Common myeloid progenitor, CD34-positive (primary cell): ENCODE data around the gene LTBP3.
A peak's percentile ranks its signal among the peaks of the same experiment; 100 is the strongest.
"Not testable (repeated sequence)": the region's sequence is repeated elsewhere in the genome, so short reads cannot be mapped to it uniquely, and the experiment has no call there.

Experiments
- CTCF ChIA-PET: fragments of 350-600 bp; sonication (Branson Sonifier 250); formaldehyde crosslinking; loops from one replicate; lab custom pipeline; 2021; ENCODE audit warnings: antibody characterized with exemption; lab: Charles Lee
- POLR2A ChIA-PET: fragments of 350-600 bp; sonication (Branson Sonifier 250); formaldehyde crosslinking; loops from one replicate; lab custom pipeline; 2021; ENCODE audit warnings: antibody characterized with exemption; lab: Charles Lee
- DNase-seq, 3 donors: peaks; one replicate each; pipeline versions ENCODE4 v3.0.0 to v3.0.0-alpha.2; 2013
- H3K27ac ChIP-seq, 2 experiments: 1 replicate in 1 of 2; 2 replicates in 1 of 2; pipeline ENCODE4 v1.7.0; 2013; ENCODE audit warnings: inconsistent platforms in 2 of 2, low read length in 2 of 2, mild to moderate bottlenecking in 2 of 2, low read depth in 1 of 2, moderate library complexity in 1 of 2; ENCODE audit not compliant: severe bottlenecking in 2 of 2, insufficient read depth in 1 of 2, poor library complexity in 1 of 2
- H3K27me3 ChIP-seq, 5 experiments: replicated peaks in 2 of 5; 1 replicate in 3 of 5; 2 replicates in 2 of 5; pipeline versions ENCODE4 v1.6.1 to v1.7.0; 2013; ENCODE audit warnings: low read length in 4 of 5, mild to moderate bottlenecking in 2 of 5, moderate library complexity in 2 of 5, inconsistent platforms in 1 of 5; ENCODE audit not compliant: insufficient read depth in 5 of 5, control insufficient read depth in 4 of 5
- H3K36me3 ChIP-seq, 4 experiments: 1 replicate in 2 of 4; 2 replicates in 2 of 4; pipeline versions ENCODE4 v1.6.1 to v1.7.0; 2013; ENCODE audit warnings: low read length in 3 of 4, control low read depth in 1 of 4, mild to moderate bottlenecking in 1 of 4; ENCODE audit not compliant: control insufficient read depth in 4 of 4, insufficient read depth in 4 of 4
- H3K4me1 ChIP-seq, 4 experiments: 1 replicate in 3 of 4; 2 replicates in 1 of 4; pipeline versions ENCODE4 v1.6.1 to v1.7.1; 2013; ENCODE audit warnings: low read length in 3 of 4, mild to moderate bottlenecking in 3 of 4, control low read depth in 1 of 4, inconsistent platforms in 1 of 4, moderate library complexity in 1 of 4; ENCODE audit not compliant: control insufficient read depth in 4 of 4, insufficient read depth in 4 of 4; ENCODE audit errors: control extremely low read depth in 1 of 4
- H3K4me3 ChIP-seq, 7 experiments: 1 replicate in 4 of 7; 2 replicates in 3 of 7; pipeline versions ENCODE4 v1.5.1 to v1.7.0; 2013; ENCODE audit warnings: mild to moderate bottlenecking in 7 of 7, low read length in 6 of 7, moderate library complexity in 6 of 7, inconsistent platforms in 2 of 7, low read depth in 2 of 7, control low read depth in 1 of 7; ENCODE audit not compliant: insufficient read depth in 4 of 7, control insufficient read depth in 1 of 7; ENCODE audit errors: extremely low read depth in 1 of 7
- H3K9me3 ChIP-seq, 5 experiments: 1 replicate in 4 of 5; 2 replicates in 1 of 5; pipeline versions ENCODE4 v1.6.1 to v1.7.1; 2013; ENCODE audit warnings: low read length in 4 of 5, mild to moderate bottlenecking in 2 of 5, inconsistent platforms in 1 of 5, low read depth in 1 of 5, moderate library complexity in 1 of 5; ENCODE audit not compliant: control insufficient read depth in 4 of 5, insufficient read depth in 2 of 5; ENCODE audit errors: control extremely low read depth in 1 of 5
- WGBS: methylation state at CpG from one replicate; pipeline ENCODE4 v1.1.5; 2013; ENCODE audit not compliant: insufficient coverage; 5-methylcytosine and 5-hydroxymethylcytosine counted together

LTBP3 gene

DNA sequence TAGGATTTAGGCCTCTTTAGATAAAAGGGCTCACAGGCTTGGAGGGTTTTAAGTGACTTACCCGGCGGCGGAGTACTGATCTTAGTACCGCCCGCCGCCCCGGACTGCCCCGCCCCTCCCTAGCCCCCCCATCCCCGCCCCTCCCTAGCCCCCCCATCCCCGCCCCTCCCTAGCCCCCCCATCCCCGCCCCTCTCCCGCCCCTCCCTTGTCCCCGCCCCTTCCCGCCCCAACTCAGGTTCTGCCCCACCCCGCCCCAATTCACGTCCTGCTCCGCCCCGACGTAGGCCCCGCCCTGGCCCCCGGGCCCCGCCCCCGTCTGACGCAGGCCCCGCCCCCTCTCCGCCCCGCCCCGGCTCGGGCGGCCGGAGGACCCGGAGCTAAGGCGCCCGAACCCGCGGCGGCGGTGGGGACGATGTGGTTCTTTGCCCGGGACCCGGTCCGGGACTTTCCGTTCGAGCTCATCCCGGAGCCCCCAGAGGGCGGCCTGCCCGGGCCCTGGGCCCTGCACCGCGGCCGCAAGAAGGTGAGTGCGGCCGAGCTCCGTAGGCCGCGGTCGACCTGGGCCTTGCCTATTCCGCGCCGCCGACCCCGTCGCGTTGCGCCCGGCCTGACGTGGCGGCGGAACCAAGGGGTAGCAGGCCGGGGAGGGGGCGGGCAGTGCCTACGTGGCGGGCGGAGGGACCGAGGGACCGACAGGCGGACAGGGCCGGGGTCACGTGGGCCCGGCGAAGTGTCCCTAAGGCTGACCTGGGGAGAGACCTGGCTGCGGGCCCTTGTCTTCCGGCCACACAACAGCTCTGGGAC, 33.2 kb downstream of the LTBP3 start, which contains the start of gene SCYL1:
TSS of gene SCYL1 (plus strand) at position 343 of the 805 bp plus-strand sequence. CDS start at position 414, 71 bp downstream.
- ChIA-PET POLR2A (interaction anchor here (0.6 to 1.4 kb wide), 7 partner anchors 15 to 1253 kb away, joined by 3 to 10 read pairs (median 4); partner anchors contain the start of gene FAM89B), CTCF (interaction anchor here (0.6 to 2.5 kb wide), 5 partner anchors 12 to 485 kb away, joined by 3 to 8 read pairs (median 5); no protein-coding TSS in a partner anchor)
- 0% methylated on average over 52 of the region's 82 CpGs for WGBS
- Histone ChIP-seq H3K4me3 (peak within 1 kb of the TSS; percentile 67 to 85 (median 77)), H3K9me3 (no peaks in the 10 kb centered on the region), H3K4me1 (peaks cover 10 to 44% (median 38%) of the 10 kb centered on the region in 4 experiments), H3K36me3 (peaks cover 2 to 25% (median 11%) of the 10 kb centered on the region in 4 experiments), H3K27ac (peak within 1 kb of the TSS in 1 of 2 experiments; percentile 79), H3K27me3 (no peaks in the 10 kb centered on the region)
- DNase-seq: peak in 2 of 3 donors; percentile 75 to 77

DNA sequence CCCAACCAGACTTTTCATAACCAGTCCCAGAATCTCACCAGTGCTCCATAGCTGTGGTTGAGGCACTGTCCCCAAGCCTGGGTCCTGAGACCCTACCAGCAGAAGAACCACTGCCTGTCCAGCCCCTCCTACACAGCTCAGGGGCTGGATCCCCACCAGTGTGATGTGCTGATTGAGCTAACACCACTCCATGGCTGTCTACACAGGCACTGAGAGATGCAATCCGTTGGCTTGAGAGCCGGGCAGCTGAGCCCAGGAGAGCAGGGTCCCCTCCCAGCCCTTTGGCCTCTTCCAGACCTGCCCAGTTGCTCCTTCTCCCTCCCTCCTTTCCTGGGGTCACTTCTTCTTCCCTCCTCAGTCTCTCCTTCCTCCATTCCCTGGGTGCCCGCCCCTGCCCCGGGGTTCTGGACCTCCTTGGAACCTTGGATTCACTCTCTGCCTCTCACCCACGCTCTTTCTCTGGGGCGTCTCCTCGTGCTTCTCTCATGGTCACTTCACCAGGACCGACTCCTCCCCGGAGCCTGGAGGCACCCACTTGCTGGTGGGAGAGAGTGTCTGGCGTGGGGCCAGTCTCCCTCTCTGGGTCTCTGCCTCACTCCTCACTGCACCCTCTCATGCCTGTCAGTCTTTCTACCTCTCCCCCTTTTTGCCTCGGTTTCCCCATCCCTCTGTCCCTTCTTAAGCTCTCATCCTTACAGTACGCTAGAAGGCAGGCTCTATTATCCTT, 34.0 kb downstream of the LTBP3 start:
- WGBS: 78% methylated on average over 7 of the region's 12 CpGs
- peaks cover 10 to 44% (median 38%) of the 10 kb centered on the region in 4 experiments for H3K4me1 ChIP-seq

DNA sequence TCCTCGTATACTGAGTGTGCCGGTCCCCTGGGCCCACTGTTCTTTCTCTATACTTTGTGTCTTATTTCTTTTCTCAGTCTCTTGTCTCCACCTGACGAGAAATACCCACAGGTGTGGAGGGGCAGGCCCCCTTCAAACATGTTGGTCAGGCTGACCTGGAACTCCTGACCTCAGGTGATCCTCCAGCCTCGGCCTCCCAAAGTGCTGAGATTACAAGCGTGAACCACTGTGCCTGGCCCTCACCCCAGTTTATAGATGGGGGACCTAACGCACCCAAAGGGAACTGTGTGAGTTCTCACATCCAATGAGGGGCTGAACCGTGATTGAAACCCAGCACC, 34.6 kb downstream of the LTBP3 start:
- peaks cover 0 to 17% (median 5%) of the 10 kb centered on the region in 4 experiments for H3K36me3 ChIP-seq
- CTCF ChIA-PET, H3K27me3 ChIP-seq, H3K9me3 ChIP-seq, DNase-seq: not testable (repeated sequence)
- H3K4me1 ChIP-seq: peaks cover 10 to 44% (median 38%) of the 10 kb centered on the region in 4 experiments
- POLR2A ChIA-PET: interaction anchor here (0.6 kb wide), 1 partner anchor 117 kb away, joined by 3 read pairs; no protein-coding TSS in a partner anchor
- H3K27ac ChIP-seq: peak overlapping the region in 1 of 2 experiments; percentile 61
- WGBS: 83% methylated on average over 7 of the region's 7 CpGs
- peak overlapping the region in 6 of 7 experiments; percentile 23 to 54 (median 46) for H3K4me3 ChIP-seq

More for the DNA sequence above, 34.0 kb downstream of the LTBP3 start:
- Histone ChIP-seq H3K27ac (peak overlapping the region in 1 of 2 experiments; percentile 61), H3K27me3 (no peaks in the 10 kb centered on the region), H3K9me3 (no peaks in the 10 kb centered on the region), H3K36me3 (peaks cover 2 to 17% (median 7%) of the 10 kb centered on the region in 4 experiments), H3K4me3 (peak overlapping the region; percentile 8 to 56 (median 54))
- DNase-seq: no peak
- ChIA-PET CTCF (interaction anchor here (0.6 to 2.1 kb wide), 3 partner anchors 15 to 485 kb away, joined by 3 to 5 read pairs (median 5); no protein-coding TSS in a partner anchor), POLR2A (interaction anchor here (0.6 to 1.4 kb wide), 6 partner anchors 17 to 1253 kb away, joined by 3 to 10 read pairs (median 4); partner anchors contain the start of gene FAM89B)

DNA sequence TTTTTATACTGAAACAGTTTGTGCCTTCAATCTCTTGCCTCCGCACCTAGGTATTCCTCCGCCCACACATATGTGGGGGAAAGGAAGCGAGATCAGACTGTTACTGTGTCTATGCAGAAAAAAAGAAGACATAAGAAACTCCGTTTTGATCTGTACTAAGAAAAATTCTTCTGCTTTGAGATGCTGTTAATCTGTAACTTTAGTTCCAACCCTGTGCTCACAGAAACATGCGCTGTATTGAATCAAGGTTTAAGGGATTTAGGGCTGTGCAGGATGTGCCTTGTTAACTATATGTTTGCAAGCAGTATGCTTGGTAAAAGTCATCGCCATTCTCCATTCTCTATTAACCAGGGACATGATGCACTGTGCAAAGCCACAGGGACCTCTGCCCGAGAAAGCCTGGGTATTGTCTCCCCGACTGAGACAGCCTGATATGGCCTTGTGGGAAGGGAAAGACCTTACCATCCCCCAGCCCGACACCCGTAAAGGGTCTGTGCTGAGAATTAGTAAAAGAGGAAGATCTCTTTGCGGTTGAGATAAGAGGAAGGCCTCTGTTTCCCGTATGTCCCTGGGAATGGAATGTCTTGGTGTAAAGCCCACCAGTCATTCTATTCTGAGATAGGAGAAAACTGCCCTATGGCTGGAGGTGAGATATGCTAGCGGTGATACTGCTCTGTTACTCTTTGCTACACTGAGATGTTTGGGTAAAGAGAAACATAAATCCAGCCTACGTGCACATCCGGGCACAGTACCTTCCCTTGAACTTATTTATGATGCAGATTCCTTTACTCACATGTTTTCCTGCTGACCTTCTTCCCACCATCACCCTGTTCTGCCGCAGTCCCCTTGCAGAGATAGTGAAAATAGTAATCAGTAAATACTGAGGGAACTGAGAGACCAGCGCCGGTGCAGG, 35.2 kb downstream of the LTBP3 start:
- POLR2A ChIA-PET: interaction anchor here (0.6 kb wide), 1 partner anchor 116 kb away, joined by 3 read pairs; no protein-coding TSS in a partner anchor
- Histone ChIP-seq H3K36me3 (peaks cover 0 to 17% (median 5%) of the 10 kb centered on the region in 4 experiments), H3K4me1 (peaks cover 10 to 44% (median 38%) of the 10 kb centered on the region in 4 experiments), H3K4me3 (peak overlapping the region in 6 of 7 experiments; percentile 15 to 54 (median 36)), H3K27ac (peak overlapping the region in 1 of 2 experiments; percentile 61)
- CTCF ChIA-PET, H3K9me3 ChIP-seq, H3K27me3 ChIP-seq: not testable (repeated sequence)
- 0% methylated on average over 6 of the region's 18 CpGs for WGBS
- peak in 2 of 3 donors; percentile 60 to 74 for DNase-seq

DNA sequence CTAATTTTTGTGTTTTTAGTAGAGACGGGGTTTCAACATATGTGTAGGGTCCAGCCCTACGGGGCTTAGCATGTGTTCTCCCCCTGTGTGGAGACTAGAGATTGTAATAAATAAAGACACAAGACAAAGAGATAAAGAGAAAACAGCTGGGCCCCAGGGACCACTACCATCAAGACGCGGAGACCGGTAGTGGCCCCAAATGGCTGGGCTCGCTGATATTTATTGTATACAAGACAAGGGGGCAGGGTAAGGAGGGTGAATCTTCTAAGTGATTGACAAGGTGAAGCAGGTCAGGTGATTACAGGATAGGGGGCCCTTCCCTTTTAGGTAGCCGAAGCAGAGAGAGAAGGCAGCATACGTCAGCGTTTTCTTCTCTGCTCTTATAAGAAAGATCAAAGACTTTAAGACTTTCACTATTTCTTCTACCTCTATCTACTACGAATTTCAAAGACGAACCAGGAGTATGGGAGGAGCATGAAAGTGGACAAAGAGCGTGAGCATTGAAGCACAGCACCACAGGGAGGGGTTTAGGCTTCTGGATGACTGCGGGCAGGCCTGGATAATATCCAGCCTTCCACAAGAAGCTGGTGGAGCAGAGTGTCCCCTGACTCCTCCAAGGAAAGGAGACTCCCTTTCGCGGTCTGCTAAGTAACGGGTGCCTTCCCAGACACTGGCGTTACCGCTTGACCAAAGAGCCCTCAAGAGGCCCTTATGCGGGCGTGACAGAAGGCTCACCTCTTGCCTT, 36.2 kb downstream of the LTBP3 start:
- H3K27ac ChIP-seq, POLR2A ChIA-PET, H3K27me3 ChIP-seq, H3K9me3 ChIP-seq, H3K4me3 ChIP-seq, DNase-seq: not testable (repeated sequence)
- WGBS: 96% methylated on average over 5 of the region's 20 CpGs
- H3K4me1 ChIP-seq: peaks cover 10 to 44% (median 38%) of the 10 kb centered on the region in 4 experiments
- CTCF ChIA-PET: interaction anchor here (1.1 to 1.7 kb wide), 2 partner anchors 13 to 19 kb away, joined by 3 to 11 read pairs; no protein-coding TSS in a partner anchor
- H3K36me3 ChIP-seq: peaks cover 0 to 11% (median 2%) of the 10 kb centered on the region in 4 experiments
